Hepatic stellate cell (primary cell): ENCODE results near the gene AGPAT3.

ENCODE experiments used
- DNase-seq: peaks from one replicate; pipeline ENCODE4 v3.0.0; 2011; ENCODE audit warnings: low spot score

The AGPAT3 gene

DNA sequence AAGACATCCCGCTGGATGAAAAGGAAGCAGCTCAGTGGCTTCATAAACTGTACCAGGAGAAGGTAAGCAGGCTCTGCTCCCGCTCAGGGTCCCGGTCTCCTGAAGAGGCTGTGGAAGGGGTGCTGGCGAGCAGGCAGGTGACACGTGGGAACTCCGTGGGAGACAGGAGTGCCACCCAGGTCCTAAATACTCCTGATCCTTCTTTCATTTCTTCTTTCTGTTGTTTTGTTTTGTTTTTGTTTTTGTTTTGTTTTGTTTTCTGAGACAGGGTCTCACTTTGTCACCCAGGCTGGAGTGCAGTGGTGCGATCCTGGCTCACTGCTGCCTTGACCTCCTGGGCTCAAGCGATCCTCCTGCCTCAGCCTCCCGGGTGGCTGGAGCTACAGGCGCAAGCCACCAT lies 113.0 kb downstream of the AGPAT3 start:
- DNase-seq: no peak

DNA sequence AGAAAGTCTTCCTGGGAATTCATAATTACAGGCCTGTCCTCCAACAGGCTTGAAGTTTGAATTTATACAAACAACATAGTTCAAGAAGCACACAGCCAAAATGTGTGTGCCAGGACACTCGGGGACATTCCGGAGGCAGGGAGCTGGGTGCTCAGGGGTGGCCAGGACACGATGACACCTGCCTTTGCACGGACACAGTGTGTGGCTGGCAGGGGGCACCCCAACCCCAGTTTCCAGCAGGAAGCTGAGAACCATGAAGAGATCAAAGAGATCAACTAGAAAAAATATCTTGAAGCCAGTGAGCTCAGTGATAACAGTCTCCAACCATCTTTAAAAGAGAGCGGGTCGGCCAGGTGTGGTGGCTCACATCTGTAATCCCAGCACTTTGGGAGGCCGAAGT lies 114.6 kb downstream of the AGPAT3 start:
- DNase-seq: no peak

DNA sequence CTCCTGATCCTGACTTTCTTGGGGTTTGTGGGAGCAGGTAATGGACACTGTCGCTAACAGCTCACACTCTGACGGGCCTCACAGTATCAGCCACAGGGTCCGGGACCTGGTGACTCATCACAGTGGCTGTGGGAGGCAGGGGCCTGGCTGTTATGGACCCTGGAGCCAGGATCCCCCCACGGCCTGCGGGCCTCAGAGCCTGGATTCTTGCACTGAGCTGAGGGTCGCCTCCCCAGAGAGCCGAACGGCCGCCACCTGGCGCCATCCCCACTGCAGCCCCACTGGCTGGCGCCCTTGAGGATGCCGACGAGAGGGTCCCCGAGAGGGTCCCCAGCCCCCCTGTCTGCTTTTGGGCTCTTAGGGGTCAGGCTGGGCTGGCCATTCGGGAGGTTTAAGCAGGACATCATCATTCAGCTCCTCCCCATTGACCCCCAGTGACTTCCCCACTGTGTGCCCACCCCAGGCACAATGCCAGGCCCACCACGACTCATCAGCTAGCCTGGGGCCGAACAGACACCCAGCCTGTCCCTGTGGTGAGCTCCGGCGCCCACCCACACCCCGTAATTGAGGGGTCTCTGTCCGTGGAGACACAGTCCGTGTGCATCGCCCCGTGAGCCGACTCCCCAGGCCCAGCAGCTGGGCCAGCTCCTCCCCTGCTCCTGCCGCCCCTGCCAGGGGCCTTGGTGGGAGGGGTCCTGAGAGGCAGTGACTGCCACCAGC lies 116.3 kb downstream of the AGPAT3 start:
- DNase-seq: no peak

DNA sequence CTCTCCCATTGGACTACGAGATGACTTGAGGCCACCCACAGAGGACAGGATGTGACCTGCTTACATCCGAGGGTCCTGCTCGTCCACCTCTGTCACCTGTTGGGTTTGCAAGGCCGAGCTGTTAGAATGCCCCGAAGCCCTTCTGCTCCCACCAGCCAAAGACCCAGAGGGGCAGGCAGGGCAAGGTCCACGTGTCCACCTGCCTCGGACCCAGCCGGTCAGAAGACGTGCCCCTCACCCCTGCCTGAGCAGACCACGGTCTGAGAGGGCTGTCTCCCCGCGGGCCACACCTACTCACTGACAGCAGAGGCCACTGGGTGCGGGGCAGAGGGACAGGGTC lies 116.8 kb downstream of the AGPAT3 start:
- DNase-seq: no peak

DNA sequence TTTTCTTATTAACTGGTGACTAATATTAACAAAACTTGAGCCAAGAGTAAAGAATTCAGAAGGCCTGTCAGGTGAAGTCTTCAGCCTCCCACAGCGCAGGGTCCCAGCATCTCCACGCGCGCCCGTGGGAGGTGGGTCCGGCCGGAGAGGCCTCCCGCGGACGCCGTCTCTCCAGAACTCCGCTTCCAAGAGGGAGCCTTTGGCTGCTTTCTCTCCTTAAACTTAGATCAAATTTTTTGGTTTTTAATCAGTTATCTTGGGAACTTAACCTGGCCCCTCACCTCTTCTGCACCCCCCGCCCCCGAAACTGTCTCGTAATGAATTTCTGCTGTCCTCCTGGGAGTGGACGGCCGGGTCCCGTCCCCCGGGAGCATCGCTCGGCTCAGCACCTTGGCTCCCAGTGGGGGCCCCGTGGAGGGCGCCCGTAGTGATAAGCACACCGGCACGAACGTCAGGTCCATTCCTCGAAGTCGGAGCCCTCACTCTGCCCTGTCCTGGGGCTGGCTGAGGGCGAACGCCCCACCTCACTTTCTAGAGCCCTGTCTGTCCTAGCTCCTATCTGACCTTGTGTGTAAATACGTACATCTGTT lies 117.6 kb downstream of the AGPAT3 start:
- DNase-seq: no peak

DNA sequence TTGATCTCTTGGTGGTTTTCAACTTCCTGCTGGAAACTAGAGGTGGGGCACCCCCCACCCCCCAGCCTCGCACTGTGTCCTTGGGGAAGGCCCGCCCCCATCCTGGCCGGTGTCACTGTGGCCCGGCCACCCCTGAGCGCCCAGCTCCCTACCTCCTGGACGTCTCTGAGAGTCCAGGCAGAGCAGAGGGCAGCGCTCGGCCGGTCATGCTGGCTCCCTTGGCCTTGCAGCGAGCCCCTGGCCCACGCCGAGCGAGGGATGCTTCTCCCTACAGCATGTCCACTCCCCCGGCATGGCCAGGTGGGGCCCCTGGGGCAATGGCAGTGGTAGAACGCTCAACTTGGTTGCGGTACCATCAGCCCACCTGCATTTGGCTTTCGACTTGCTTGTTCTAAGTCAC lies 118.4 kb downstream of the AGPAT3 start:
- no peak for DNase-seq

DNA sequence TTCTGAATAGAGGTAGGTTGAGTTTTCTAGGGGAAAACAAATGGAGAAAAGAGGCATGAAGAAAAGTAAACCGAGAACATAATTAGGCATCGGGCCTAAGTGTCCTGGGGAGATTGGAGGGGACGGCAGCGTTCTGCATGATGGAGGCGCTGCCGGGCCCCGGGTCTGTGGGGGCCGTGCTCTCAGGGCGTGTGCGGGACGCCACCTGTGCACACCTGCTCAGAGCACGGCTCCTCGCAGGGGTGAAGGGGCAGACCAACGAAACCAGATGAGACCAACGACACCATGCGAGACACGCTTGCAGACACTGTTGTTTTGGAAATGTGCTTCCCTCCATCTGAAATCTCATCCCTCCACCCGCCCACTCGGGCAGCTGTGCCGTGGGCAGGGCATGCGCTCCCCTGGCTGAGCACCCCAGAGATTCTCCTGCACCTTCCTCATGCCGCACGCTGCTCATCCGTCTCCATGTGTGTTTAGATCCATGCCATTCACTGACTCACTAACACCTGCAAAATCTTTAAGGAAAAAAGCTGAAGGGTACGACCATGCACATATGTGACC lies 118.9 kb downstream of the AGPAT3 start:
- DNase-seq: no peak

DNA sequence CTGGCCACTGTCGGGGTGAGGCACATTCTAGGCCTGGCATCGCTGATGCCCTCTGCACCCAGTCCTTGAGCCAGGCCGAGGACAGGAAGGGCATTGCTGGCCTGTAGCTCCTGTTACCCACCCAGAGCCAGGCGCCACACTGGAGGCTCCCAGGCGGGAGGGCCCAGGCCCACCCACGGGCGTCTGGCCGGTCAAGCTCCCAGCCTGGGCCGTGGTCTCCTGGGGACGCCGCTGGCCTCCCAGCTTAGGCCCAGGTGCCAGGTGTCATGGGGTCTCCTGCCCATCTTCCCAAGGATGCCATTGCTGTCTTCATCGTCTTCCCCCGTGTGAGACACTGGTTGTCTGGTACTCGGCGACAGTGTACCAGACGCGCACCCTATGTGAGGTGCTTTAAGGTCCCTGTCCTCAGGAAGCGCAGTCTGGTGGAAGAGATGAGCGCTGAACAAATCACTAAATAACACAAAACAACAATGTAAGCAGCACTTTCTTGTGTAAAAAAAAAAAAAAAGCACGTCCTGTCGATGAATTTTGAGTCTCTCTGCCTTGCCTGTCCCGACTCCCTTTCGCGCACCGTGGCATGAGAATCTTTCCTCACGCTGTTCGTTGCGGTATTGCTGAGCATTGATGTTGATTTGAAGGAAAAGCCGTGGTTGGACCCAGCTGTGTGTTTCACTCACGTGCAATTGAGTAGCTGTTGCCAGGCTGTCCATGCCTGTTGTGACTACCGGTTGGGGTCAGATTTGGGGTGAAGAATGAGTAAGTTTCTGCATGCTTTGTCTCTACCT lies 120.1 kb downstream of the AGPAT3 start:
- no peak for DNase-seq

DNA sequence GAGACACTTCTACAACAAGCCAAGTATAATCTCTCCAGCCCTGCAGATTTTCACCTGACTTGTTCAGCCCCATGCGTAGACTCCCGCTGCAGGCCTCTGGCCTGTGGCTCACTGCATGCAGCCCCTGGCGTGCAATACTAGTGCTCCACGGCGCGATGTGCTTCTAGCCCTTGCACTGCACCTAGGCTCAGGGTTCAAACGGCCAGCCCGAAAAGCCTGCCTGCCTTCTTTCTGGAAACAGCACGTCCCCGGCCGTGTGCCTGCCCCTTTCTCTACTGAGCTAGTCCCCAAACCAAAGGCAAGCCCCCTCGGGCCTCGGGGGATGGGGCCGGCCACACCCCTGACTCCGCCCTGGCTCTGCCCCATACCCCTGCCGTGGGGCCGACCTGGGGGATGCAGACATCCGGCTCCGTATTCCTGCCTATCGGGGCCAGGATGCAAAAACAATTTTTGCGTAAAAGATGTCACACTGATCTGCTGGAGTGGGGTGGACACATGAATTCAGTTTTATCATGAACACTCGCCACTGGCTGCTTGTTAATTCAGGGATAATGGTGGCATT lies 120.7 kb downstream of the AGPAT3 start:
- DNase-seq: no peak

DNA sequence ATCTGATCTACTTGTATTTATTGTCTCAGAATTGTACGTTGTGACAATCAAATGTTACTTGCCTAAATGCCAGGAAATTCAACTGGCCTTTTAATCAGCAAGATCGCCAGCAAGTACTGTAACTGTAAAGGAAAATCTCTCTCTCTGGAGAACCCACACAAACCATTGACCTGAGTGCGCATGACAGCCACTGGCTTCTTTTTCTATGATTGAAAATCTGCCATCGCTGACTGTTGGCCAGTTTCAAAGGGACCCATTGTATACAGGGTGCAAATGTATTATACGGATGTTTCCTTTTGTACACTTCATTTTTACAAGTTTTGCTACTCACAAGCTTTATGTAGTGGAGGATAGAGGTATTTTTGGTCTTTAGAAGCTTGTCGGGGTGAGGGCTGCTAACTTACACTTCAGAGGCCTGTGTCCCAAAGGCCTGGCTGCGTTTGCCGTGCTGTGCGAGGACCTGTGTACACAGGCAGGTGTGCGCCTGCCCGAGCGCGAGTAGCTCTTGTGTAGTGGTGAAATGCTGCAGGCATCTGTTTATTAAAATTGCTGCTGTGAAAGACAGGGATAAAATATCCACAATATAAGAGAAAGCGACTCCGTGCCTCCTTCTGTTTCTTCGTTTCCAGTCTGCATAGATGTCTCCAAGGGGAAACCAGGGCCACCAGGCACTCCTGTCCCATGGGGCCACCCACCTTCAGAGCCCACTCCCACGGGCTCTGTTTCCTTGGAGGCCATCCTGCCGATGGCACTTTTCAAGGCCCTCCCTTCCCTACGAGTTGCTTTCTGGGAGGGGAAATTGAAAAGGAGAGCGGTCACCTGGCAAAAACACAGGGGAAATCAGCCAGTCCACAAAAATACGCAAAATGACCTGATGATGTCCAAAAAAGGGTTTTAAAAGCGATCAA lies 121.8 kb downstream of the AGPAT3 start:
- no peak for DNase-seq

DNA sequence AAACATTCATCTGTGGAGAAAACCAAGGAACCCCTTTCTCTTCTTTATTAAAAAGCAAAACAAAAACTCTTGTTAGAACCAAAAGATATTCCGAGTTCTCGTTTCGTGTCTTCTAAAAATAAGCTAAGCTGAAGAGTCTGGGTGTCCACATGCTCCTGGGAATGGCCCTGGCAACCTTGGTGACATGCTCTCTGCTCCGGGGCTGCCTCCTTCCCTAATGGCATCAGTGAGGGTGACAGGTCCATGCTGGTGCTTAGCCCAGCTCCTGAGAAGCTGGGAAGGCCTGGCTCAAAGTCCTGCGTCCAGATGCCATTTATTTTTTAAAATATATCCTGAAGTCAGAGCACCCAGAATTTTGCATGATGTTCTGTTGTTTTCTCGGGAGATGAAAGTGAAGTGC lies 122.5 kb downstream of the AGPAT3 start:
- no peak for DNase-seq

DNA sequence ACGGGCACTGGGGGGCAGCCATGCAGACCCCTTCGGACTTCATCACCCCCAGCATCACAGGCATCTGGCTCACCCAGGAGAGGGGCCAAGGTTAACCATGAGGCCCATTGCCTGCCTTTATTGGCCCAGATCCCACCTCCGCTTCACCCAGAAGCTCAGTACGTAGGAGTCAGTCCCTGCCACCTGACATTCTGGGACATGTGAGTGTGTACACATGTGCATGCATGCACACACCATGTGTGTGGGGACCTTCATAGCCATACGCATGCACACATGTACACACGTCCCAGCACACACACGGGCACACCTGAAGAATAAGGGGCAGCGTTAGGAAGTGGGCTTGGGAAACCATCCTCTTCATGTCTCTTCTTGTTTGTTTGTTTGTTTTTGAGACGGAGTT lies 123.0 kb downstream of the AGPAT3 start:
- no peak for DNase-seq

DNA sequence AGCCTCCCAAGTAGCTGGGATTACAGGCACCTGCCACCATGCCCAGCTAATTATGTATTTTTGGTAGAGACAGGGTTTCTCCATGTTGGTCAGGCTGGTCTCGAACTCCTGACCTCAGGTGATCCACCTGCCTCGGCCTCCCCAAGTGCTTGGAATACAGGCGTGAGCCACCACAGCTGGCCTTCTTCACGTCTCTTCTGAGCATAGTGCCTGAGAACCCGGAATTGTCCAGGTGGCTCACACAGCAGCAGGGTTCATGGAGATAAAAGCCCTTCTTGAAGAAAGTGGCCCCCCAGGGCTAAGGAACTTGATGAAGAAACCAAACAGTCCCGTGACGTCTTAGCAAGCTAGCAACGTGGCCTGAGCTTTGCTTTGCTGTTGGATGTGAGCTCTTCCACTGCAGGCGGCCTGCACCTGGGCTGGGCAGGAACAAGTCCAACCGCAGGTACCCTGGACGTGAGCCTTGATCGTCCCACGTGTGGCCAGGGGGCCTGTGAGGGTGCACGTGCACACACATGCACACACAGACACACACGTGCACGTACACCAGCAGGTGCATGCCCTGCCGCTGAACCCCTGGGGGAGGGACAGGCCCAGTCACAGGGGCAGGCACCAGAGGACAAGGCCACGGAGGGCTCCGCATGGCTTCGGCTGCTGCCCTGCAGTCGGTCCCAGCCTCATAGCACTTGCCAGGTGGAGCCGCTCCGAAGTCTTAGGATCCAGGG lies 123.6 kb downstream of the AGPAT3 start:
- DNase-seq: no peak

DNA sequence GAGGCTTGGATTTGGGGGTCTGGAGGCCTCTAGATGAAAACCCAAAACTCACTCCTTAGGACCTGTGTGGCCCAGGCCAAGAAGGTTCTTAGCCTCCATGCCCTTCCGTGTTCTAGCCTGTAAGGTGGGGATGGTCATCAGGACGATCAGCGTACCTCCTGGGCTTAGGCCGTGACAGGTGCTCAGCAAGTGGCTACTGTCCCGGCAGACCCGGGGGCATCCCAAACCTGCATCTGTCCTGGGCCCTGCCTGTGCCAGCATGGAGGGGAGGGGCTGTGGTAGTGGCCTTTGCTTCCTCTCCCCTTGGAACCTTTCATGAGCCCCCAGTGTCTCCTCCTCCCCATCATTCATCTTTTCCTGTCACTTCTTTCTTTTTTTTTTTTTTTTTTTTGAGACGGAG lies 124.4 kb downstream of the AGPAT3 start:
- no peak for DNase-seq

DNA sequence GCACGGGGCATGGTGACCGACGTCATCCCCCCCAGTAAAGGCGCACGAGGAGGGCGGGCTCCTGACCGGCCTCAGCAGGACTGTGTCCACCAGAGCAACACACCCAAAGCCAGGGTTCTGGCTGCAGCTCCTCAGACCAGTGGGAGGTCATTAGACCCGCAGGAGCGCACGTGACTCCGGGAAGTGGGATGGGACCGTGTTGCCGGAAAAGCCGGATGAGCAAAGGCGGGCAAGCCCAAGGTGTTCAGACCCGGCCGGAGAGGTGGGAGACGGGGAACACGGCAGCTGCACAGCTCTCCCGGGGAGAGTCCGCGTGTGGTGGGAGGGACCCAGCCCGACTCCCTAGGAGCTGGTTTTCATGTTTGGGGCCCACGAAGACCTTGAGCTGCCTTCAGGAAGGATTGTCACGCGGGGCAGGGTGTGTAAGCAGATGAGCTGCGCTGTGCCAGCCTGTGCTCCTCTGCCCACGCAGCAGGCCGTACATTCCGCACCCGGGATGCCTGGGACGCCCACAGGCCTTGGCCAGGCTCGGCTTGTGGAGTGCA lies 126.5 kb downstream of the AGPAT3 start:
- no peak for DNase-seq

DNA sequence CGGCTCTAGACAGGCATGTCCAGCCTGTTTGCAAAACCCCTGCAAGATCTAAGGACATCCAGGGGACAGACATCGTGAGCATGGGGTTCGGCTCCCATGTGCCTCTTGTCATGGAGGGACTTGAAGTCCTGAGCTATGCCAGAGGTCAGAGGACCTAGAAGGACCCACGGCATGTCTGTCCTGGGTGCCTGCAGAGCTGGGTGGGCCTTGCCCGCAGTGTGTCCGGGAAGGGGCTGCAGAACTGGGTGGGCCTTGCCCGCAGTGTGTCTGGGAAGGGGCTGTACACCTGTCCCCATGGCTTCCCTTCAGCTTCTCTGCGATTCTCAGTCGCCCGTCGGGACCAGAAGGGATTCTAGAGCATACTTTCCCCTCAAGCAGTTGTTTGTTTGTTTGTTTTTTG lies 127.1 kb downstream of the AGPAT3 start:
- no peak for DNase-seq

DNA sequence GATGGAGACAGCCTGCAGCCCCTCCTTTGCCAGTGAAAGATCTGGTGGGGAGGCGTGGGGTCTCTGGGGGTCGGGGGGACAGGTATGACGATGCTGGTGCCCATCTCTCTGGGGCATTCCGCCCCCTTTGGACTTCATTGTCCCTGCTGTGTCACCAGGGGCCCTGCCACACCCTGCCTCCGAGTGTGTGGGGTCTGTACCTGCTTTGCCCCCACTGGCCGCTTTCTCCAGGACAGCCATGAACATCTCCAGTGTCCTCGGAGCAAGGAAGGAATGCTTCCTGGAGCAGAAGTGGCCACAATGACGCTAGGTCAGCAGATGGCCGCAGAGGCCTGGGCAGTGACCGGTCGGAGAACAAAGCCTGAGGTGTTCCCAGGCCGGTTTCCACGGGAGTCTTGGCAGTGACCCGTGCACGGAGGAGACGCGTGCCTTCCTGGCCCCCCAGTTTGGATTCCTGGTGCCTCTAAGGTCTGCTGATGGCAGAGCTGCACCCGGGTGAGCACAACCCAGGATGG lies 128.5 kb downstream of the AGPAT3 start:
- no peak for DNase-seq

DNA sequence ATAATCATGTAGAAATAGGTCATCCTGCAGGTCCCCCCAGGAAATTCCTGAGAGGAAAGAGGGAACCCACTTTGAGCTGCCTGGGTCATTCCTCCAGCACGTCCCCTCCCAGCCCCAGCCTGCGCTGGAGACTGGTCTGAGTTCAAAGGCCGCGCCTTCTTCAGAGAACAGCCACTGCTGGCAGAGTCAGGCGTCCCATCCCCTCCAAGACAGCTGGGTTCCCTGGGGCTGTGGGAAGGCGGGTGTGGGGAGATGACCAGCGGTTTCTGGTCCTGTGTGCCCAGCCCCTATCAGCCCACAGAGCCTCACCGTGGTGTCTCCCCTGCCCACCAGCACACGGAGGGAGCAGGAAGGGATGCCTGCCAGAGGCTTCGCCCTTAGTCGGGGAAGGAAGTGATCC lies 129.1 kb downstream of the AGPAT3 start:
- no peak for DNase-seq

DNA sequence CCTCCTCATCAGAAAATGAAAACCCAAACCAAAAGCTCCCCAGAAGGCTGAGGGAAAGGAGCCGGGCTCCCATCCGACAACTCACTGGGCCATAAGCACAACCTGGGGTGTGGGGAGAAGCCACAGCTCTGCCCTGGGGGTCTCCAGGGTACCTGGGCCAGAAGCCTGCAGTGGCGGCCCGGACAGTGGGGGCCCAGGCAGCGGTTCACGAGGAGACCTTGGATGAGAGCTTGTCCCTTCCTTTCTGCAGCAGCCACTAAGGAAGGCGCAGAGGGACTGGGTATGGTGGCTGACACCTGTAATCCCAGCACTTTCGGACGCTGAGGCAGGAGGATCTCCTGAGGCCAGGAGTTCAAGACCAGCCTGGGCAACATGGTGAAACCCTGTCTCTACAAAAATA lies 129.6 kb downstream of the AGPAT3 start:
- no peak for DNase-seq

DNA sequence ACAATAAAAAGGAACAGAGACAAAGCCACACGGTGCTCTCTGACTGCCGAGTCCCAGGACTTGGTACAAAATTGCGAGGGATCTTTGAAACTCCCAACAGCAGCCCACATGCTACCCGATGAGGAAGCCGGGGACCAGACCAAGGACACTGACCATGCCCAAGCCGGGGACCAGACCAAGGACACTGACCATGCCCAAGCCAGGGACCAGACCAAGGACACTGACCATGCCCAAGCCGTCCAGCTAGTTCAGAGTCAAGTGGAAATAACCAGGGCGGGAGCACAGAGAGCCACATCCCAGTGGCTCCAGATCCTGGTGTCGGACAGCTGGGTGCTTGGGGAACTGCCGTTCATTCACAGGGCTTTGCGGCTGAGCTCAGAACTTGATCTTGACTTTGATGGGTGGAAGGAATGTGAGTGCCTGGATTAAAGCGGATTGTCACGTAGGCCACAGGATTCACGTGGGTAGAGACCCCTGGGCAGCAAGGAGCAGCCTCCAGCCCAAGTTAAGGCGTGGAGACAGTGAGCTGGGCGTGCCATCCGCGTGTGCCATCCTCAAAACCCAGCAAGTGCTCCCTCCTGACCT lies 130.6 kb downstream of the AGPAT3 start:
- DNase-seq: no peak
